GM11168 (cell line): ENCODE measurements around the gene CSNK1E.

Experiments used
- in situ Hi-C: fragments of 300-500 bp; cut with MboI; formaldehyde crosslinking; loops from one replicate; pipeline ENCODE4 v1.12.0; 2022; ENCODE audit warnings: low sequenced_read_pairs; ENCODE audit not compliant: unreplicated experiment

The CSNK1E gene

DNA sequence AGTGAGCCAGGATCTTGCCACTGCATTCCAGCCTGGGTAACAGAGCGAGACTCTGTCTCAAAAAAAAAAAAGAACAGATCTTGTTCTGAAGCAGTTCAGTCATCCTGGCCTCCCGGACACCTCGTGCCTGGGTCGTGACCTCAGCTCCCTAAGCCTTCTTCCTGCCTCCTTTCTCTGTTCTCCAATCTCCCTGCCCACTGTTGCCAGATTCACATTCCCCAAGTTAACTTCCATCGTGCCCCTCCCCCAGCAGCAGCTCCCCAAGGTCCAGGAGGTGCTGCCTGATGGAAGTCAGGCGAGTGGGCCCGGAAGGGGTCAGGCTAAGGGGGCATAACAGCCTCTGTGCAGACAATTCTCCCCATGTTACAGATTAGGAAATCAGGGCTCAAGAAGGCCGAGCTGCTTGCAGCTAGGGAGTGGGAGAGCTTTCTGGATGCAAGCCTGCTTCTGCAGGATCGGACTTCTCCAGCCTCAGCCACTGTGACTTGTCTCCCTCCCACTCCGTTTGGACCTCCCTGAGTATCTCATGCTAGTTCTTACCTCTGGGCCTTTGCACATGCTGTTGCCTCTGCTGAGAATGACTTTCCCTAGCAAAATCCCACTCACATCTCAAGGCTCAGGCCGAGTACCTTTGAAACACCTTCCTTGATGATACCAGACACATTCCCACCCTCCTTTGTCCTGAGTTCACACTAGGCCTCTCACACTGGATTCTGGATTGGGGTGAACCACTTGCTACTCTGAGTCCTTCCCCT, 30.1 kb downstream of the CSNK1E start:
- in situ Hi-C loops: no loop called here

DNA sequence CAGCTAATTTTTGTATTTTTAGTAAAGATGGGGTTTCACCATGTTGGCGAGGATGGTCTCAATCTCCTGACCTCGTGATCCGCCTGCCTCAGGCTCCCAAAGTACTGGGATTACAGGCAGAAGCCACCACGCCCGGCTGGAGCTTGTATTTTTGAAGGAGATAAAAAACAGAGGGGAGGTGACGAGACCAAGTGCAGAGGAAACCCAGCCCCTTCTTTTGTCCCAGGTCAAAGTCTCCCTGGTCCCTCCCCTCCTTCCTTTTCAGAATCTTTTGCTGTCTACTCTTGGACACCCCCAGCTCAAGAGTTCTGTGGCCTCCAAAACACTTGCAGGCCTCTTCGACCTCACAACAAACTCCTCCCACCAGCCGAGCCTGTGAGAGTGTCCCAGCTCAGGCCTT, 32.2 kb downstream of the CSNK1E start:
- in situ Hi-C loops: no loop called here

DNA sequence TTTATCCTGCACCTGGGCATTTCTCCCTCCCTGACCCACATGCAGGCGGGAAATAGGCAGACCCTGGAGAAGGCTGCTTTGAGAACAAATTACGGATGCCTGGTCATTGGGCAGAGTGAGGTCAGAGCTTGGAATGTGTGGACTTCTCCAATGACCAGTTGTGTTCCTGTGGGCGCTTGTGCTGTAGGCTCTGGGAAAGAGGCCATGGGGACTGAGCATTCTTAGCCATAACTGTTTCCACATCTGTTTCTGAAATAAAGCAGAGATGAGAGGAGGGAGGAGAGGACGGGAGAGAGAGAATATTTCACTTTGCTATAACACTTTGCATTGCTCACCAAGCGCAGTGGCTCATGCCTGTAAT, 33.2 kb downstream of the CSNK1E start:
- in situ Hi-C loops: no loop called here

DNA sequence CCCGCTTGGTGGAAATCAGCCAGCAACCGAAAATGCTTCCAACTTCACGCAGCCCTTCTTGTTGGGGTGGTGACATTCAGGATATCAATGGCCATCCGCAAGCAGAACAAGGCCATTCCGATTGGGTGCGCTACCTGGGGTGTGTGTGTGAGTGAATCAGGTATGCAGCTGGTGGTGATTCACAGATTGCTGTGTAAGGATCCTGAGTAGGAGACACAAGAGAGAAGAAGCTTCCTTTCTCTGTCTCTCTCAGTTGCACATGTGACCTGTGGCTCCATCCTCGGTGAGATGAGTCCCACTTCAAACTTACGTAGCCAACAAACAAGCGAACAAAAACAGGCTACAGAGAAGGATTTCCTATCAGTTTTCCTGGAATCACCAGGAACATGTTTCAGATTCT, 34.8 kb downstream of the CSNK1E start:
- in situ Hi-C loops: no loop called here

DNA sequence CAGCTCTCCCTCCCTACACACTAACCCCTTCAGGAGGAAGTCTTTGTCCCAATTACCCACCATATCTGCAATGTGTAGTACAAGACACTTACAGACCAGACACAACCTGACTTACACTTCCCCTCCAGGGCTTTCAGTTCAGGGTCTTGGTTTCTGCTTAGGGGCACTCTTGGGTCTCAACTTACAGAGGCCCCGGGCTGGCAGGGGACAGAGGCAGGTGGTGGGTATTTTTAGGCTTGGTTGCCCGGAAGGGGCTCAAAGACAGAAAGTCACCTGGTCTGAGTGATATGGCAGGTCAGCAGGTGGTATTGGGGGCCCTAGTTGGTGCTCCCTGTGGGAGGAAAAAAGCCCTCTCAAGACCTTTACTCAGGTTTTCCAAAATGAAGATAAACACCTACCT, 41.1 kb downstream of the CSNK1E start:
- in situ Hi-C loops: no loop called here

DNA sequence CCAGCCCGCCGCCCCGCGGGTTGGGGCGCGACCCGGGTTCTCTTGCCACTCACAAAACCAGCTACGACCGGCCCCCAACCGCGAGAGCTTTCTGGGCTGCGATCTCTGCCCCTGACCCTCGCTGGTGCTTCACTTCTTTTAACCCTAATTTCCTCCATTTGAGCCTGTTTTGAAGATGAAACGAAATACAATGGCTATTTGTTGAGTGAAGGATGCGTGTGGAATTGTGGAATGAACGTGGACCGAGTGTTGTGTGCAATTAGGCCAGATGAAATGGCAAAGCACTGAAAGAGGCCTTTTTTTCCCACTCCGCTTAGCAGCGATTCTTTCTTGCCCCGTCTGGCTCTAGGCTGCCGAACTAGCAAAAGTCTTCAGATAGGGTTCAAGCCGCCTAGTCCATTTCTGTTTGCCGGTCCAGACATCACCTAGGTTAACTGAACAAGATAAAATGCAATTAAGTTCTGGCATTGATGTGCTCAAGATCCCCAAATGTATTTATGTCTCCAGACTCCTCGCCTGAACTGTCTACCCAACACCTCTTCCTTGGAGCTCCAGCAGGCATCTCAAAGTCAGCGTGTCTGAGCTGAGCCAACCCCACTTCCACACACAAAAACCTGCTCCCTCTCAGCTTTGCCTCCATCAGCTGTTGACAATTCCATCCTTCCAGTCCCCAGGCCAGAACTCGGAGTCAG, 44.0 kb downstream of the CSNK1E start:
- in situ Hi-C loops: no loop called here

DNA sequence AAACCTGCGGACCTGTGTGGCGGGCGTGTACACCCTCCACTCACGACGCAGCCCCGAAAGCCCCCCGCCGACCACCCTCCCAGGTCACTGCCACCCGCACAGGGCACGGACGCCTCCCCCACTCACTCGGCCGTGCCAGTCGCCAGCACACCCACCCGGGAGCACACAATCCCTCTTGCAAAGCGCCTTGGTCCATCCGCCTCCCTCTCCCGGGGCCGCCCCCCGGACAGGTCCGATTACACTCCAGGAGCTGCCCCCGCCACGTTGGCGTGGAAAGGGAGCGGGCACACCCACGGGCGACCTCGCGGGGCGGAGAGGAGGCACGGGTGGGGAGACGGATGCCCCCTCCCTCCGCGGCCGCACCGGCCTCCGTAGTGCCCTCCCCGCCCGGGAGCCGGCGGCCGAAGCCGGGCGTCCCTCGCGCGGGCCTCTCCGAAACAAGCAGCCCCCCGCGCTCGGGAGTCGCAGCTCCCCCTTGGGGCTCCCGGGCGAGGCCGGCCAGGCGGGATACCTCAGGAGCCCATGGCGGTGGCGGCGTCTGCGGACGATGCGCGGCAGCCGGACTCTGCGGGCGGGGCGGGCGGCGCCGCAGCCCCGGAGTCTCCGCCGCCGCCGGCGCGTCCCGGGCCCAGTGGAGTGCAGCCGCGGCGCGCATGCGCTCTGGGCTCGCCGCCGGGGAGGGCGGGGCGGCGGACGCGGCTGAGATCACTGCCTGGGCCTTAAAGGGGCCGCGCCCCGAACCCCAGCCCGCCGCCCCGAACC, 44.7 kb downstream of the CSNK1E start, which contains the start of gene TMEM184B:
Gene TMEM184B (minus strand): TSS at position 638 of the 762 bp plus-strand sequence. CDS start 25,049 bp downstream, outside the sequence.
- in situ Hi-C loops: no loop called here

DNA sequence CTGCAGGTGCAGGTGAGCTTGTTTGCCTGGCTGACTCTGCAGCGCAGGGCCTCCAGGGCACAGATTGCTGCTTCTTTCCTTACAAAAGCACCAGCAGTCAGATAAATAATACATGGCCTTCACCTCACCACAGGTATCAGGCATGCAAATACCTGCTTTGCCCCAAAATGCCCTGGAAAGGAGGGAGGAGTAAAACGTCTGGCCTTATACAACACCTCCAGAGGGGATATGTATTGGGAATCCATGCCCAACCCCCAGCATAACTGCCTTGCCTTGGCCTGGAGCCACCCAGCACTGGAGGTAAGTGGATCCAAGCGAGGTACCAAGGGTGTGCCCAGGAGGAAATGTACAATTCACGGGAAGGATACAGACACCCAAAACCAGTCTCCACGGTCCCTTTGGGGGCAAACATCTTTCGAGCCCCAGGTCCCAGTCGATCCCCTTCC, 45.3 kb downstream of the CSNK1E start:
- in situ Hi-C loops: no loop called here

DNA sequence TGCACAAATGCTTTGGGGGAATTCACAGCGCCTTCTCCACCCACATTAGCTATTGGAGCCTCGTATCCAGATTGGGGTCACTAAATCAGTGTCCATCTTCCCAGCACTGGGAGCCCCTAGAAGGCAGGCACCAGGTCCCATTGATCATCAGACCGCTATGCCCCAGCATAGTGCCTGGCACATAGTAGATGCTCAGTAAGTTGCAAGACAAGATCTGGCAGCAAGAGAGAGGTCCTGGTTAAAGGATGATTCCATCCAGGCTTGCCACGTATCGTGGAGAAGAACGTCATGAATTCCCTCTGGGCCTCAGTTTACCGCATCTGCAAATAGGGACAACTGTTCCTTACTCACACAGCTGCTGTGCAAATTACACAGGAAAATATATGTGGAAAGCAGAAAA, 46.1 kb downstream of the CSNK1E start:
- in situ Hi-C loops: no loop called here

DNA sequence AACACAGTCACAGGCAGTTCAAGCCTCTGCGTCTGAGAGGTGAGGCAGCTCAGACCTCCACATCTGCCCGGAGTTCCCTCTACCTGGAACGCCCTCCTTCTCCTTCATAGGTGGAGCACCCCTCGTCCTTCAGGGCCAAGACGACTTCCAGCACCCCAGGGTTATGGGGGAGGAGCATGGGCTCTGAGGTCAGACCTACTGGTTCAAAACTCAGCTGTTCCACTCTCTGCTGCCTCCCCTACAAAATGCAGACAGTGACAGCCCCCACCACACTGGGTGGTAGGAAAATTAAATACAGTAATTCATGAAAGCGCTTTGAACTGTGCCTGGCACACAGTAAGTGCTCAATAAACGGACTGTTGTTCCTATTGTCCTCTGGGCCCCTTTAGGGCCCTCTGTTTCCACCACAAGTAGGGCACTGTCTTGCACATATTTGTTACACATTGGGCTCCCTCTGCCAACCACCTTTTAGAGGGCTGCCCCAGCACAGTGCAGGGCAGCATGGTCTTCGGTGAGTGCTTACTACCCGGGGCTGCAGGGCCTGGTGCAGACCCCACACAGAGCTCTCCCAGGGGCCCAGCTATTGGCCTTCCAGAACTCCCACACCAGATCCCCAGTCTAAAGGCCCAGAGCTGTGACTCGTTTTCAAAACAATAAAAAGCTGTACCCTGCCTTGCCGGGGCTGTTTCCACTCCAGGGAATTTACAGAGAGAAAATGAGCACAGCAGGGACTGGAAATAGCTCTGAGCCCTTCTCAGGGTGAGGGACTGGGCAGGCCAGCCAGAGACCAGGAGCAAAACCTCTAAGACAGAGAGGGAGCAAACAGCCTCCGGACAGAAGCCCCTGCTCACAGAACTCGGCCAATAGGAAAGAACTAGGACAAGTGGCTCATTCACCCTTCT, 46.9 kb downstream of the CSNK1E start:
- in situ Hi-C loops: no loop called here

DNA sequence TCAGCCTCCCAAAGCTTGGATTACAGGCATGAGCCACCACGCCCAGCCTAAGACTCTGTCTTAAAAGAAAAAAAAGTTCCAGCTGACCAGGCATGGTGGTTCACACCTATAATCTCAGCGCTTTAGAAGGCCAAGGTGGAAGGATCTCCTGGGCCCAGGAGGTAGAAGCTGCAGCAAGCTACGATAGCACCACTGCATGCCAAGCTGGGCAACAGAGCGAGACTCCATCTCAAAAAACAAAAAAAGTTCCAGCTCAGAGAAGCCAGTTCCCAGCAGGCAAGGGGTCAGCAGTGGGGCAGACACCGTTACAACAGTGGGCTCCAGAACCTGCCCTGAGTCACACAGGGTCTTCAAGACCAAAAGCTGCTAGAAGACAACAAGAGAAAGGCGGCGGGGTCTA, 47.8 kb downstream of the CSNK1E start:
- in situ Hi-C loops: no loop called here

DNA sequence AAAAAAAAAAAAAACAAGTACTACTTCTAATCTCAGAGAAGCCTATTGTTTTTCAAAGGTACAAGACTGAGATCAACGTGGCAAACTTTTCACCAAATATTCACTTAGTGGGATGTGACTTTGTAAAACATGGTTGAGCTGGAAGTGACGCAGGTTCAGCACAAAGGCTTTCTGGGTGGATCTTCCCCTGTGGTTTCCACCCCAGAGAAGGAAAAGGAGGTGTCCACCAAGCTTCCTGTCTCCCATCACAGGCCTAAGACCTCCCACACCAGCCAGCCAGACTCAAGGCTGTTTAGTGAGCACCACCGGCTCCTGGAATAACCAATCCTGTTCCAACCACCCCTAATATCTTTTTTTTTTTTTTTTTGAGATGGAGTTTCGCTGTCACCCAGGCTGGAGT, 50.1 kb downstream of the CSNK1E start:
- in situ Hi-C loops: no loop called here

DNA sequence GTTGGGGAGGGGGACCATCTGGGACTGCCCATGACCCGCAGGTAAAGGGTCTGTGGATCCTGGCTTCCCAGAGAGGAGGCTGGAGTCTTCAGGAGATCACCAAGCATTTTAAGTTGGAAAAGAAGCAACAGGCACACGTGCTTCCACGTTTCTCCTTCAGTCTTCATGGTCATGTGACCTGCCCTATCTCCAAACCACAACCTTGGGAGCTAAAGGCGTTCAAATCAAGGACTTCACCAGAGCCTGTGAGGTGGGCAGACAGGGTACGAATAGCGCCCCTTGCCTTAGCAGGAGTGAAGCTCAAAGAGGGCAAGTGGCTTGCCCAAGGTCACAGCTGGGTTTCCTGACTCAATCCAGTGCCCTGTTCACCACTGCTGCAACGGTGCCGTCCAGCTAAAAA, 51.1 kb downstream of the CSNK1E start:
- in situ Hi-C loops: no loop called here

DNA sequence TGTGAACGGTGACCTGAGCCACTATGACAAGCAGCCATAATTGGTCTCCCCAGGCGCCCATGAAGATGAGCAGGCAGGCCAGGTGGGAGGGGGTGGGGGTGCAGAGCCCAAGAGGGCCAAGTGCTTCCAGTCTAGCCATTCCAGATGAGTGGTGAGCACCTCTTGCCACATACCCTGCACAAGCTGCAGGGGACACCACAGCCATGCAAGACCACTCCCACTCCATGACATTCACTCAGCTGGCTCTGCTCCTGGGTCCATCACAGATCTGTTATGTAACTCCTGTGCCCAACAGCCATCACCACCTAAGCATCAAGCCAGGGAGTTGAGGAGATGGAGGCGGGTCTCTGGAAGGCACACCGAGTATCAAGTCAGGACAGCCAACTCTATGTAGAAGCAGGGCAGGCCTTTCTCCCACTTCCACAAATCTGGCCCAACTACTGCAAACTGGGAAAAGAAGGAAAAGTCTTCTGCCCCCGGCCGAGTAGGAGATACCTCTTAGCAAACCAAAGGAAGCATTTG, 52.9 kb downstream of the CSNK1E start:
- in situ Hi-C loops: loop anchor here (5.0 kb wide), 1 partner anchor 43 kb away; no protein-coding TSS in a partner anchor

DNA sequence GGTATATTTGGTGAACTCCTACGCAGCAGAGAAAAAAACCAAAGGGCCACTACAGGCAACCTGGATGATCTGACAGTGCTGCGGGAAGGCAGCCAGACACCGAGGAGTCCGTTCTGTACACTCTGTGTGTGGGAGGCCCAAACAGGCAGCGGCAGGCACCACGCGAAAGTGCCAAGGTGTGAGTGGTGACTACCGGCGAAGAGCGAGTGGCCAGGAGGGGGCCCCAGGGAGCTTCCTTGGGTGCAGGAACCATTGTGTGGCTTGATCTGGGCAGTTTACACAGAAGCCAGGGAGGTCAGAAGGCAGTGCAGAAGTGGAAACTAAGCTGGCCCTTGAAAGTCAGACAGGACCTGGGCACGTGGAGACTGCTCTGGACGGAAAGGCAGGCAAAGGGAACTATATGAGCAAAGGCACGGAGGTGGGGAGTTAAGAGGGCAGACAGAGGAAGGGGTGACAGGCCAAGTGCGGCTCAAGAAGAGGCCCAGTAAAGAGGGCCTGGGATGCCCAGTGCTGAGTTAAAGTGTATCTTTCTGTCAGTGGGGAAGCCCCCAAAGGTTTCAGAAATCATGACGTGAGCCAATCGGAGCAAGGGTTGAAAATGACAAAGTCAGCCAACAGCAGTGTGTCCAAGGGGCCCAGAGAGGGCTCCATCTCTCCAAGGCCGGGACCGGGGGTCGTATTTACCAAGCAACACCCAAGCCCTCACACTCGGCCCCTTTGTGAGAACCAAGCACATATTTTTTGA, 55.0 kb downstream of the CSNK1E start:
- in situ Hi-C loops: loop anchor here (5.0 kb wide), 1 partner anchor 45 kb away; no protein-coding TSS in a partner anchor

DNA sequence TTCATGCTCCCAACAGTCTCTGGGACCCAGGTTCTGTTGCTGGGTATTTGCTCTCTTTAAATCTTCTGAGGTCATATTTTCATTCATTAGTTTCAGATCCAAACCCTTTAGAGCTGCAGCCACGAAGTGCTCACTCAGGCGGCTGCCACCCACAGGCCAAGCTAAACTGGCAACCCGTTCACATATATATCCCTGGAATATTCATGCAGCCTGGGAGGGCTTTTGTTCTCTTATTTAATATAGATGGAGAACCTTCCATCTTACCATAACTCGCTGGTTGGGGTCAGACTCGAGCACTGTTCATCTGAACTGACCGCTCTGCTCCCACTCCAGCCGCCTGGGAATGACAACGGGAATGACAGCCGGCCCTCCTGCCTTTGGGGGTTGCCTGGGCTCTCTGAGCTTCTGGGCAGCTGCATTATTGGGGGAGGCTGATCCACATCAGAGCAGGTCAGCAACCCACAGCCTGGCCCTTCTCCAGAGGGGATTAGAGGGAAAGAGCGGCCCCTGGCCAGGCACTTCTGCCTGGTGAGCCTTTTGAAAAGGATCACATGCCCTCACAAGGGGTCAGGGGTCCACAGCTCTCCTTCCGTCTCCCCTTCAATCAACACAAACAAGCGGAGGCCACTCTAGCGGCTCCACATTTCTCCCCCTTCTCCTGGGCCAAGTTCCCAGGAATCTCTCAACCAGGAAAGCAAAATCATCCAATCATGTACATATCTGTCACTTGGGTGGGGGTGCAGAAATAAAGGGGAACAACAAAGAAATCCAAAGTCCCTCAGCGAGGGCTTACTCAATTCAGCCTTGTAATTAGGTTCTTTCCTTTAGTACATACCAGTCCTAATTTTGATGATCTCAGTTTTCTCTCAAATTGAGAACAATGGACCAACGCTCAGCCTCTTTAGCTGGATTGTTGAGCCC, 56.2 kb downstream of the CSNK1E start:
- in situ Hi-C loops: loop anchor here (5.0 kb wide), 1 partner anchor 46 kb away; no protein-coding TSS in a partner anchor

DNA sequence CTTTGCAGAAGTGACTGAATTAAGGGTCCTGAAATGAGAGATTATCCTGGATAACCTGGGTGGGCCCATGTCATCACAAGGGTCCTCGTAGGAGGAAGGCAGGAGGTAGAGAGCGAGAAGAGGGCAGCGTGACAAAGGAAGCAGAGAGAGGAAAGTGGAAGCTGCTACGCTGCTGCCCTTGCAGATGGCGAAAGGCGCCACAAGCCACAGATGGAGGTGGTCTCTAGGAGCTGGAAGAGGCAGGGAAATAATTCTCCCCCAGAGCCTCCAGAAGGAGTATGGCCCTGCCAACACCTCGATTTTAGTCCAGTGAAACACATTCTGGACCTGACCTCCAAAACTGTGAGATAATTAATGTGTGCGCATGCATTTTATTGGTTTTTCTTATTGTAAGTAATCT, 57.9 kb downstream of the CSNK1E start:
- in situ Hi-C loops: no loop called here

DNA sequence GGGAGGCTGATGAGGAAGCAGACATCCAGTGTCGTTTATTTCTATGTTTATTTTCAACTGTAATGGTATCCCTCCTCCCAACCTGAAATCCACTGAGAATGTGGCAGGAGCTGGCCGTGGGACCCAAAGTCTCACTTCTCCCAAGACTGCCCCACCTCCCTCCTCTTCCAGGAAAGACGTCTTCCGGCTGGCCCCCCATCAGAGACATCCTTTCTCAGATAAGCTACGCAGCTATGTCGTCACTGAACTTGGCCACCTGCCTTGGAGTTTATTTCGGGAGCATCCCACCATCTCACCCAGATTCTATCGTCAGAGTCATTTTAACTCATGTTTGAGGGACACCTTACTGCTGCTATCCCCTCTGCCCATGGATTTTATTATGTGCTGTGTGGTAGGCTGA, 58.3 kb downstream of the CSNK1E start:
- in situ Hi-C loops: no loop called here
